ENCODE results near the gene ZSCAN20. TPM values are rescaled to one million over a fixed set of nuclear protein-coding genes. Genes with fewer than 3 reads are reported as not detected.

The ZSCAN20 gene
- total and polyA plus RNA-seq, 9 of the 15 experiments (the other 6 are each of a cell fraction or from before 2014, with no cell fraction given) = 0.36 to 3.3 (median 2.0) TPM

GRCh38 chr1:33445108-33445507, 27.3 kb upstream of the ZSCAN20 start (continued):
- TF ChIP-seq ZBTB40 (IDR thresholded peaks at IDR 0.05) = no peak
- no peak for TF ChIP-seq ZBTB40 (CRISPR knock-in tag; IDR thresholded peaks at IDR 0.05)
- TF ChIP-seq SMARCE1 (IDR thresholded peaks at IDR 0.05) = no peak

Measured in K562 (cell line).